Measurements from ENCODE around the gene IFT80.

Gene IFT80

DNA sequence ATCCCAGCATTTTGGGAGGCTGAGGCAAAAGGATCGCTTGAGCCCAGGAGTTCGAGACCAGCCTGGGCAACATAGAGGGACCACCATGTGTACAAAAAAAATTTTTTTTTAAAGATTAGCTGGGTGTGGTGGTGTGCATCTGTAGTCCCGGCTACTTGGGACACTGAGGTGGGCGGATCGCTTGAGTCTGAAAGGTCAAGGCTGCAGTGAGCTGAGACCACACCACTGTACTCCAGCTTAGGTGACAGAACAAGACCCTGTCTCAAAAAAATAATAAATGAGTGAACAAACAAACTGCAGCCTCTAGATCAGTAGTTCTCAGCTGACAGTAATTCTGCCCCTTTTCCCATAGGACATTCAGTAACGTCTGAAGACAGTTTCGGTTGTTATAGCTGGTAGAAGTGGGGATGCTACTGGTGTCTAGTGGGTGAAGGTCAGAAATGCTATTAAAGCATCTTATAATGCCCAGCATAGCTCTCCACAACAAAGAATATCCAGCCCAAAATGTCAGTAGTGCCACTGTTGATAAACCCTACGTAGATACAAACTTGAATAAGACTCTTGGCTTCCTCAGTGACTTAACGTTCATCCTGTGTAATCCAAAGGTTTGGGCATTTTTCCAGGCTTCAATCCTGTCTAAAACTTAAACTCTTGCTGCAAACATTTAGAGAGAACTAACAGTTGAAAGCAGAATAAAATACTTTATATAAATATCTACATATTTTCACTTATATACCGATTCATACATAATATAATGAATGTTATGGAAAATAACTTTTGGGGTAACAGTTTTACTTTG is 11.0 kb upstream of the IFT80 start:
- FAIRE-seq (no peak), DNase-seq (ENCODE audit: insufficient read length, low spot score) (no peak)
- TF ChIP-seq CTCF (IDR thresholded peaks at IDR 0.05; ENCODE audit: insufficient read depth, missing control alignments) = no peak

- no peak for FAIRE-seq
- no peak for TF ChIP-seq CTCF (IDR thresholded peaks at IDR 0.05; ENCODE audit: insufficient read depth, missing control alignments)
- no peak for DNase-seq (ENCODE audit: insufficient read length, low spot score)
Observed at GRCh38 chr3:160403796-160404470, 4.9 kb upstream of the IFT80 start.

- TF ChIP-seq CTCF (IDR thresholded peaks at IDR 0.05; ENCODE audit: insufficient read depth, missing control alignments) = no peak
- FAIRE-seq = no peak
- DNase-seq (ENCODE audit: insufficient read length, low spot score) = no peak
Observed at GRCh38 chr3:160403028-160403545, 4.1 kb upstream of the IFT80 start.

DNA sequence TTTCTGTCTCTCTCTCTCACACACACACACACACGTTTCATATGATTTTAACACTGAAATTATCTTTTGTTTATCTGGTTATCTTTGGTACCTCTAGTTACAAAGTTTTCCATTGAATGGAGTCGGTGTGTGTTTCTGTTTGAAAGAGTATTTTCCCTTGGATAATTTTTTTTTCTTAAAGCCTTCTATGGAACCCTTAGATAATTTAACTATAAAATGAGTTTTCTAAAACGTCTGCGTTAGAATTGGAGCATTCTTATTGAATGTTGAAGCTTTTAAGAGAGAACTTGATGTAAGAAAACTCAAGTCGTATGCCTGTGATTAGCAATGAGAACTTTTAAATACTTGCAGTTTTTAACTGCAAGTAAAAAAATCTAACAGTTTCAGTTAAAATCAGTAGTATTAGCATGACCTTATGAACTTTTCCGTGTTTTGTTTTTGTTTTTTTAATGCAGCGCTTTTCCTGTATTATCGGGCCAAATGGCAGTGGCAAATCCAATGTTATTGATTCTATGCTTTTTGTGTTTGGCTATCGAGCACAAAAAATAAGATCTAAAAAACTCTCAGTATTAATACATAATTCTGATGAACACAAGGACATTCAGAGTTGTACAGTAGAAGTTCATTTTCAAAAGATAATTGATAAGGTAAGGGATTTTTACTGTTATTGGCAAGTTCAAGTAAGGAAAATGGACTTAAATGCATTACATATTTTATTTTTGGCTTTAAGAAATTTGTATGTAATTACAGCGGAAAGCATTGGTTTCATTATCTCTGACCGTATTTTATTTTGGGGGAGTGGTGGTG is 3.4 kb upstream of the IFT80 start:
- DNase-seq (ENCODE audit: insufficient read length, low spot score) (no peak), FAIRE-seq (no peak)
- no peak for TF ChIP-seq CTCF (IDR thresholded peaks at IDR 0.05; ENCODE audit: insufficient read depth, missing control alignments)

DNA sequence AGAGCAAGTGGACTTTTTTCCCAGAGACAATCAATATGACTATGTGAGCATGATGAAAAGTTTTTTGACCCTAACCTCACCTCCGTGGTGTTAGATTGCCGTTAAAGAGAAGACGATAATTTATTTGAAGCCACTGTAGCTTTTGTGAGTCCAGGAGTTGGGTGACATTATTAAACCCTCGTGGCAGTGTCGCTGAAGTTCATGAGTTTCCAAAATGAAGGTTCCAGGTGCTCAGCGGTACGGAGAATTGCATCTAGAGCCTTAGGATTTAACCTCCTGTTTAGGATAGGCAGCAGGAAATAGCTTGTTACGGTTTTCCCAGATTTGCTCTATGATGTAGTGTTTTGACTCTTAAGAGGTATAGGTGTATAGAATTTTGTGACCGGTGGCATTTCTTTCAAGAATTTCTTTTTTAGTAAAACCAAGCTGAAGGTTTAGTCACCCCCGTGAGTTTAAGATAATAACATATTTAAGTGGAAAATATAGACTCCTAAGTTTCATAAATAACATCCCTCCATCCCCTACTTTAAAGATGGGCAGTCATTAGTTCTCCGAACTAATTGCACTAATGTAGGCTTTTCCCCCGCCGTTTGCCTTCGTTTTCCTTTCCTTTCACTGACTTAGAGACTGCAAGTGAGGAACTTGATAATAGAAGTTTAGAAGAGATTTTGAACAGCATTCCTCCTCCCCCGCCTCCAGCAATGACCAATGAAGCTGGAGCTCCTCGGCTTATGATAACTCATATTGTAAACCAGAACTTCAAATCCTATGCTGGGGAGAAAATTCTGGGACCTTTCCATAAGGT is 2.5 kb upstream of the IFT80 start:
- FAIRE-seq (no peak), DNase-seq (ENCODE audit: insufficient read length, low spot score) (no peak)
- TF ChIP-seq CTCF (IDR thresholded peaks at IDR 0.05; ENCODE audit: insufficient read depth, missing control alignments) = no peak

DNA sequence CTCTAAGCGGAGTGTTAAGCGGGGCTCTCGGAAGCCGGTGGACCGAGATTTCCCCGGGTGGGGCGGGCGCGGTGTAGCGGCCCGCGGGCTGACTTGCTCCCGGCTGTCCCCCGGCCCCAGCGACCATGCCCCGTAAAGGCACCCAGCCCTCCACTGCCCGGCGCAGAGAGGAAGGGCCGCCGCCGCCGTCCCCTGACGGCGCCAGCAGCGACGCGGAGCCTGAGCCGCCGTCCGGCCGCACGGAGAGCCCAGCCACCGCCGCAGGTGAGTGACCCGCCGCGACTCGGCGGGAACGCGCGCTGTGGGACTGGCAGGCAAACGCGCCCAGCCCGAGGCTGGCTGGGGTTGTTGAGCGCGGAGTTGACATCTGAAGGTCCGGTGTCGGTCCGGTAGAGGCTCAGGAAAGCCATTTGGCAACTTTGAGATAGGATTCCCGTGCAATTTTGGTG is 1.7 kb upstream of the IFT80 start:
- DNase-seq (ENCODE audit: insufficient read length, low spot score) = no peak
- TF ChIP-seq CTCF (IDR thresholded peaks at IDR 0.05; ENCODE audit: insufficient read depth, missing control alignments) = no peak
- FAIRE-seq = no peak

Data from D721Med (cell line).